NCI-H128 (cell line): Measurements from ENCODE around the gene ARHGAP1.

ENCODE experiments used
- DNase-seq: peaks from one replicate; lab custom pipeline; 2025; ENCODE audit not compliant: unreplicated experiment; lab: John Stamatoyannopoulos, UW

Gene ARHGAP1

GRCh38 chr11:46700241-46701077 is at the start of gene ARHGAP1, which contains the start of gene ZNF408:
Gene ARHGAP1, minus strand, starts transcription at chr11:46700619. Its CDS starts 4,512 bp downstream, at chr11:46696107.
Gene ZNF408, plus strand, starts transcription at chr11:46701031. Its CDS starts 17 bp downstream, at chr11:46701048.
- DNase-seq: peak; percentile 97

GRCh38 chr11:46747150-46747549 is 46.7 kb upstream of the ARHGAP1 start:
- DNase-seq: no peak

DNA sequence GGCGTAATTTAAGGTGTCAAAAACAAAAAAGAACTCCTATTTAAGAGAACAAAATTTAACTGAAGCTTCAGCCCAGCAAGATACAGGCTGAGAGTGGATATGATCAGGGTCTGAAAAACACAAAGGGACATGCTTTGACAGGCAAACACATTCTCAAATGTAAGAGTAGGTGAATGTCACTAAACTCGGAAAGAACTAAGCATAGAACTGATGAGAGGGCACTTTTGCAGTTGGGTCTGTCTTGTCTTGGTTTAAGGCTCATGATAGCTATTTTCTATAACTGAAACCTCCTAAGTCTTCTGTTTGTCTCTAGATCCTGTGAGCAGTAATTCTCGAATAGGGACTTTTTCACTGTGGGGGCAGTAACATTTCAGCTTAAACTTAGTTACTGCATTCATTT is 45.6 kb upstream of the ARHGAP1 start:
- no peak for DNase-seq

- DNase-seq: no peak
These were observed 44.9 kb upstream of the ARHGAP1 start for GRCh38 chr11:46745328-46745727.

DNA sequence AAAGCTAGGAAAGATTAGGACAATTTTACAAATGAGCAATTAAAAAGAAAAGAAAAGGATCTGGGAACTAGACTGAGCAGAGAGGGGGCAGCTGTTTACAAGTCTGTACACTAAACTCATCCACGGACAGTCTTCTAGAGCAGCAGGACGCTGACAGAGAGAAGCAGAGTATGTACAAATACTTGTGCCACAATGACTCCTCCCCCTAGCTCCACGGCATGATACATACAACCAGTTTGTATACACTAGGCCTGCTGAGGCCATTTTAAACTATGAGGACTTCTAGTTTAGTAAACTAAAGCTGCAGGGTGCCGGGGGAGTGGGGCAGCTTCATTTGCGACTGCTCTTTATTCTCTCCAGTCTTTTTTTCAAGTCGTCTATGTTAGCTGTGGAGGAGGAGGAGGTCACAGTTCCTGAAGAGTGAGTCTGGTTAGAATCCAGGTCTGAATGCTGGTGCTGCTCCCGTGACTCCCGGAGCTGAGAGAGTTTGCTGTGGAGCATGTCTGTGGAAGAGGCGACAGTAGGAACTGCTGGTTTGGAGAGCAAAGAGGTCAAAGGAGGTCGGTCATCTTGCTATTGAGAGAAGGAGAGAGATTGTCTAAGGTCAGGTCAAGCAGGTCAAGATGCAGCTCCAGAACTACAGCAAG is 43.4 kb upstream of the ARHGAP1 start:
- DNase-seq: no peak

DNA sequence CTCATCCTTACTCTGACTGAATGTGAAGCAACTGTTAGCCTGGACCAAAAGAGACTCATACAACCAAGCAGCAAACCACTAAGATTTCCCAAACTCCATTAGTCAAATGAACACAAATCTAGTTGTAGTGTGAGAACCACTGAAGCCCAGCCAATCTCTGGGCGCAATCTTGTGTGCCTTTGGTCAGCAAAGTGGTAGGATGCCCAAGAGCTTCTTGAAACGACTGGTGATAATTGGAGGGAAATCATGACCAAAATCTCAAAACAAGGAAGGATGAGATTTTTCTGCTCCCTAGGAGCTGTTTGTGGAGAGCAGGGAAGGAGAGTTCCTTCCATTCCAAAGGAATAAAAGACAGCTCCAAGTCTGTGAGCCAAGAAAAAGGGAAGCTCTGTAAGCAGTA is 42.6 kb upstream of the ARHGAP1 start:
- no peak for DNase-seq

GRCh38 chr11:46741600-46742484 is 41.4 kb upstream of the ARHGAP1 start:
- DNase-seq: no peak

DNA sequence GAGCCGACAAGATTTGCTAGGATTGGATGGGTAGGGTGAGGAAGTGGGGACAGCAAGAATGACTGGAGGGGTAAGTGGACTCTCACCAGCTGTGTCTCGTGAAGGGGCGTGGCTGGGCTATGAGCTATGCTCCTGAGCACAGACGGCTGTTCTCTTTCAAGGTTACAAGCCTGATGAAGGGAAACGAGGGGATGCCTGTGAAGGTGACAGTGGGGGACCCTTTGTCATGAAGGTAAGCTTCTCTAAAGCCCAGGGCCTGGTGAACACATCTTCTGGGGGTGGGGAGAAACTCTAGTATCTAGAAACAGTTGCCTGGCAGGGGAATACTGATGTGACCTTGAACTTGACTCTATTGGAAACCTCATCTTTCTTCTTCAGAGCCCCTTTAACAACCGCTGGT is 38.5 kb upstream of the ARHGAP1 start:
- DNase-seq: no peak

- no peak for DNase-seq
These were observed 37.3 kb upstream of the ARHGAP1 start for GRCh38 chr11:46737699-46738098.

DNA sequence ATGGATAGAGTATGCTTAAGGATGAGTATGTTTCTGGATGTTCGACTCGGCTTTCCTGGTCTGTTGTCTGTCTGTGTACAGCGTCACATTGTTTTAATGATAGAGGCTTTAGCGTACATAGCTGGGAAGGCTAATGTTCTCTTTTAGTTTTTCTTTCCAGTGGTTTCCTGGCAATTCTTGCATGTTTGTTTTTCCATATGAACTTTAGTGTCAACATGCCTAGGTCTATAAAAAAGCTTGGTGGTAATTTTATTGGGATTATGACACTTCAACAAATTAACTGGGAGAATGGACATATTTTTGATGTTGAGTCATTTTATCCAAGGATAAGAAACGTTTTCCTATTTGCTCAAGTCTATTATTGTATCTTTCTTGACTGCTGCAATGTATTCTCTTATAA is 36.2 kb upstream of the ARHGAP1 start:
- DNase-seq: no peak

DNA sequence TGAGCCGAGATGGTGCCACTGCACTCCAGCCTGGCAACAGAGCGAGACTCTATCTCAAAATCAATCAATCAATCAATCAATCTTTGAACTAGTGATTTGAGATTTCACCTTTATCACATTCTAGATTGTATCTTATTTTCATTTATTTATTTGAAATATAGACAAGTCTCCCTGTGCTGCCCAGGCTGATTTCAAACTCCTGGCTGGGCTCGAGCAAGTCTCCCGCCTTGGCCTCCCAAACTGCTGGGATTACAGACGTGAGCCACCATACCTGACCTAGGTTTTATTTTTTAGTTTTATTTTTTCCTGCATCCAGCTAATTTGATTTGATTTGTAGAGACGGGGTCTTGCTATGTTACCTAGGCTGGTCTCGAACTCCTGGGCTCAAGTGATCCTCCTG is 35.7 kb upstream of the ARHGAP1 start:
- no peak for DNase-seq

GRCh38 chr11:46733234-46733633 is 32.8 kb upstream of the ARHGAP1 start:
- DNase-seq: no peak

DNA sequence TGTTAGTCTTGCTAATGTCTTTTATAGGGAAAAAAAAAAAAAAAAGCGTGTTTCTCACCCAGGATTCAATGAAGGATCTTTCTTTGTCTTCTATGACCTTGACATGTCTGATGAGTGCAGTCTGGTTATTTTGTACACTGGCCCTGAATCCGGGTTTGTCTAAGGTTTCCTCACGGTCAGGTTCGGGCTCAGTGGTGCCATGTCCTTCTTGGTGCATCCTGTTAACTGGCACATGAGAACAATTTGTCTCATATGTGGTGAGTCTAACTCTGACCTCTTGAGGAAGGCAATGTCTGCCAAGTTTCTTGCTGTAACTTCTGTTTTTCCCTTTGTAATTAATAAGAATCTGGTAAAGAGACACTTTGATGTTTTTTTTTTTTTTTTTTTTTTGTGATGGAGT is 31.1 kb upstream of the ARHGAP1 start:
- no peak for DNase-seq

DNA sequence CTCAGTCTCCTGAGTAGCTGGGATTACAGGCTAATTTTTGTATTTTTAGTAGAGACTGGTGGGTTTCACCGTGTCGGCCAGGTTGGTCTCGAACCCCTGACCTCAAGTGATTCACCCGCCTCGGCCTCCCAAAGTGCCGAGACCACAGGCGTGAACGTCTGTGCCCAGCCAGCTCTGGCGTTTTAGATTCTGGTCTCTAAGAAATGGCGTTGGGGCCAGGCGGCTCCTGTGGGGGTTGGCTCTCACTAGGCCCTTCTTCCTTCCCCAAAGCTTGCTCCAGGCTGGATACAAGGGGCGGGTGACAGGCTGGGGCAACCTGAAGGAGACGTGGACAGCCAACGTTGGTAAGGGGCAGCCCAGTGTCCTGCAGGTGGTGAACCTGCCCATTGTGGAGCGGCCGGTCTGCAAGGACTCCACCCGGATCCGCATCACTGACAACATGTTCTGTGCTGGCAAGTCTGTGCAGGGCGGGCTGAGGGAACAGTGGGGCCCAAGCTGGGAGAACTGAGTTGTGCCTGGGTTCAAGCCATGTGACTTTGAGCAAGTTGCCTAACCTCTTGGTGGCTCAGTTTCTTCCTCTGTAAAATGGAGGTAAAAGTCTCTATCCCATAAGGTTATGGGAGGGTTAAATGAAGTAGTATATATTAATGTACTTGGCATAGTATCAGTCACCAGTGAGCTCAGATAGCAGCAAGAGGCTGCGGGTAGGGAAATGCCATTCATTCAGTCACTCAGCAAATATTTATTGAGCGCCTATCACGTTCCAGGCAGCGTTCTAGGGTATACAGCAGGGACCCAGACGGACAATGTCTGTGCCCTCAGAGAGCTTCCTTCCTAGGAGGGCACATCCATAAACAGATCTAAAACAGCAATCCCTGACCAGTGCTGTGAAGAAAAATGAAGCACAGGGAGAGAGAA is 28.9 kb upstream of the ARHGAP1 start:
- no peak for DNase-seq

DNA sequence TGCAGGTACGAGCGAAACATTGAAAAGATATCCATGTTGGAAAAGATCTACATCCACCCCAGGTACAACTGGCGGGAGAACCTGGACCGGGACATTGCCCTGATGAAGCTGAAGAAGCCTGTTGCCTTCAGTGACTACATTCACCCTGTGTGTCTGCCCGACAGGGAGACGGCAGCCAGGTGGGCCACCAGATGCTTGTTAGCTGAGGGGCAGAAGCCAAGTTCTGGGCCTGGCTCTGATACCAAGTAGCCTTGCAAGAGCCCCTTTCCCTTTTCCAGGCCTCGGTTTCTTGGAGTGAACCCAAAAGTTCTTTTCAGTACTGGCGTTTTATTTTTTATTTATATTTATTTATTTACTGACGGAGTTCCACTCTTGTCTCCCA is 28.2 kb upstream of the ARHGAP1 start:
- DNase-seq: no peak

DNA sequence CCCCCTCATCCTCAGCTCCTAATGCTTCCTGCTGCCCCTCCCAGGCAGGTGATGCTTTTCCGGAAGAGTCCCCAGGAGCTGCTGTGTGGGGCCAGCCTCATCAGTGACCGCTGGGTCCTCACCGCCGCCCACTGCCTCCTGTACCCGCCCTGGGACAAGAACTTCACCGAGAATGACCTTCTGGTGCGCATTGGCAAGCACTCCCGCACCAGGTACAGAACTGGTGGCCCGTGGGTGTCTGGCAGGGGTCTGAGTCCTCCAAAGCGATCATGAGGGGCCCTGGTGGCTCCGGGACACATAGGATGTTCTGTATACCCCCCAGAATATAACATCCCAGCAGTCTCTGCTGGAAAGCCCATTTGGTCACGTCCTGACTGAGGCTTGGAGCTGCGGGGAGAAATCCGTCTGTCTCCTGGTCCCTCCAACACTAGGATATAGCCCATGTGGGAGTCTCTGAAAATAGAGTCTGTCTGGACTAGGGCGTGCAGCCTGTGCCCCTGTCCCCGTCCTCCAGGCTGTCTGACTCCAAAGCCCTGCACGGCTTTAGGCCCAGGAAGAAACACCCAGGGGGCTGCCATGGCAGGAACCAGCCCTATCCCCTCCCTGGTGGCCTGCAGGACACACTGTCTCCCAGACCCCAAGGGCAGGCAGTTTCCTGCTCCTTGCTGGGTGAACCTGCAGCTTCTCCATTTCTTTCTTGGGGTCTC is 27.7 kb upstream of the ARHGAP1 start:
- no peak for DNase-seq

DNA sequence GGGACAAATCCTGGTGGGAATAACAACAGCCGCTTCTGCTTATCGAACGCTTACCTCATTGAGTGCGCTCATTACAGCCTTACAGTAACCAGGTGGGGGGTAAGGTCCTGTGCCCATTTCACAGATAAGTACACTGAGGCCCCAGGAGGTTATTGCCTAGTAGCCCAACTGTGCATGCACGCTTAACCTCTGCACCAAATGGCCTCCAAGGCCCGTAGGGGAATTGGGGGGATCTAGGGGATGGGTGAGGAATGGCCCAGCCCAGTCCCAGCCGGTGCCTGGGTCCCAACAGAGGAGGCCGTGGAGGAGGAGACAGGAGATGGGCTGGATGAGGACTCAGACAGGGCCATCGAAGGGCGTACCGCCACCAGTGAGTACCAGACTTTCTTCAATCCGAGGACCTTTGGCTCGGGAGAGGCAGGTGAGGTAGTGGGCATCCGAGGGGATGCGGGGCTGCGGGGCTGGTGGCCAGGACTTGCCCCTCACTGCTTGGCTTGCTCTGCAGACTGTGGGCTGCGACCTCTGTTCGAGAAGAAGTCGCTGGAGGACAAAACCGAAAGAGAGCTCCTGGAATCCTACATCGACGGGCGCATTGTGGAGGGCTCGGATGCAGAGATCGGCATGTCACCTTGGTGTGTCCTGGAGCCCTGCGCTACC is 25.9 kb upstream of the ARHGAP1 start:
- DNase-seq: no peak

DNA sequence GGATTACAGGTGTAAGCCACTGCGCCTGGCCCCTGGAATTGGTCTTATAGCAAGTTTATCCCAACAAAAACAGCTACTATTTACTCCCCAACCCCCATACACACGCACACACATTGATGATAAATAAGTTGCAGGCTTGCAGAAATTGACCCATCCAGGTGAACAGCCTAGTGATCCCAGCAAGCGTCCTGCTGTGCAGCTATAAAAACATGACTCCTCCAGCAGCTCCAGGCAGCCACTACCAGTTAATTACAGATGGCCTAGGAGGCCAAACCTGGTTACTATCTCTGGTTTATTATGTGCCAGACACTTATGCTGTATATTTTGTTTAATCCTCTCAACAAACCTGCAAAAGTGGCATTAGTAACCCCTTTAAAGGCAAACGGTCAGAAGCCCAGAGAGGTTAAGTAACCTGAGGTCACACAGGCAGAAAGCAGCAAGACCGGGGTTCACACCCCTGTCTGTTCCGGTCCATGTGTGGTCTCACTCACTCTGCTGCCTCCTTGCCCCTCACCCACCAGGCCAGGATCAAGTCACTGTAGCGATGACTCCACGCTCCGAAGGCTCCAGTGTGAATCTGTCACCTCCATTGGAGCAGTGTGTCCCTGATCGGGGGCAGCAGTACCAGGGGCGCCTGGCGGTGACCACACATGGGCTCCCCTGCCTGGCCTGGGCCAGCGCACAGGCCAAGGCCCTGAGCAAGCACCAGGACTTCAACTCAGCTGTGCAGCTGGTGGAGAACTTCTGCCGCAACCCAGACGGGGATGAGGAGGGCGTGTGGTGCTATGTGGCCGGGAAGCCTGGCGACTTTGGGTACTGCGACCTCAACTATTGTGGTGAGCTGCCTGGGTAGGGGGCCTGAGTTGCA is 25.2 kb upstream of the ARHGAP1 start:
- DNase-seq: no peak
